RKO (cell line): Measurements from ENCODE around the gene CRABP2.

Source experiments
- DNase-seq: peaks from one replicate; pipeline ENCODE4 v3.0.0-alpha.2; 2016; ENCODE audit warnings: low spot score

CRABP2 gene

GRCh38 chr1:156709031-156709430 is 3.6 kb upstream of the CRABP2 start:
- DNase-seq, result no peak

DNA sequence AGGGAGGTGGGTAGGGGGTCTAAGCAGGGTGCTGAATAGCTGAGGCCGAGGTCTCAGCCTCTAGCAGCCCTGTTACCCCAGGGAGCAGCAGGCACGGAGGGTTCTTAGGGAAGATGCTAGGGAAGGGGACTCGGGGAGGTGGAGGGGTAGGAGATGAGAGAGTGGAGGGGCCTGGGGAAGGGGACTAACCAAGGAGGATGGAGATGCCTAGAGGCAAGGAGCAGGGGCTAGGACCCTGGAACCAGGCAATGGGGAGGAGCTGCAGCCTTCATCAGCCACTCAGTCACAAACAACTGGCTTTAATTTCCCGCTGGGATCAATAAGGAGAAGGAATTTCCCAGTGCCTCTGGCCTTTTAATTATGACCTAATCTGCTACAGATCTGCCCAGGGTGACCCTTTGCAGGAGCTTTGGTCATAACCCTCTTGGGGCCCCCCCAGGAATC is 2.9 kb upstream of the CRABP2 start:
- DNase-seq, result no peak

GRCh38 chr1:156707417-156708217 is 2.2 kb upstream of the CRABP2 start:
- no peak for DNase-seq

- no peak for DNase-seq
These were observed 1.5 kb upstream of the CRABP2 start for GRCh38 chr1:156706657-156707416.

- DNase-seq, result peak; percentile 45
These were observed 704 bp upstream of the CRABP2 start for GRCh38 chr1:156705918-156706656.

DNA sequence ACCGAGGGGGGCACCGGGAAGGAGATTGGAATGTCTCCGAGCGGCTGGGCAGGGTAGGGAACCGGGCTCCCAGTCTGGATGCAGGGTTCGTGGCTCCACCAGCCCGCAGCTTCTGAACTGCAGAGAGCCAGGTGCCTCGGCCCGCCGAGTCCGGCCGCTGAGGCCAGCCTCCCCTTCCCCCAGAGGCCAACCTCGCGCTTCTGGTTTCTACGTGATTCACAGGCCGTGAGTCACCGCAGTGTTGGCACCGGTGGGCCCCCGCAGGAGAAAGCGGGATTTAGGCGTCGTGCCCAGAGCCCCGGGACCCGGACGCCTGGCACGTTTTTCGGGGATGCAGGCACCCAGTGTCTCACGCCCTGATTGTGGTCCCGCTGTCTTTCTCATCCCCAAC is 458 bp downstream of the CRABP2 start:
- DNase-seq, result peak; percentile 86

GRCh38 chr1:156704166-156704711 is 1.1 kb downstream of the CRABP2 start:
- DNase-seq, result no peak

DNA sequence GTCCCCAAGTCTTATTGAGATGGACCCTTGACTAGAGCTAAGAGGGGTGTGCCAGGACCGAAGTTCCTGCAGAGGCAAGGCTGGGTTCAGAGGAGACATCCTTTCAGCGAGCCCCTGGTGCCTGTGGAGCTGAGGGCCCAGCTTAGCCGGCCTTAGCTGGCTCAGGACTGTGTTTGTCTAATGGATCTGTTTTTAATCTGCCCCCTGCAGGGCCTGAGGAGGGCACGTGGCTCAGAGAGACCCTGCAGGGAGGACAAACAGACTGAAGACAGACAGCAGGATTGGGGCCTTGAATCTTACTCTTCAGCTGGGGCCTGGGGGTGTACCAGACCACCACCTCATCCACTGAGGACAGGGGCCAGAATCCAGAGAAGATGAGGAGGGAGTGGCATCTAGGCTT is 1.6 kb downstream of the CRABP2 start:
- no peak for DNase-seq

DNA sequence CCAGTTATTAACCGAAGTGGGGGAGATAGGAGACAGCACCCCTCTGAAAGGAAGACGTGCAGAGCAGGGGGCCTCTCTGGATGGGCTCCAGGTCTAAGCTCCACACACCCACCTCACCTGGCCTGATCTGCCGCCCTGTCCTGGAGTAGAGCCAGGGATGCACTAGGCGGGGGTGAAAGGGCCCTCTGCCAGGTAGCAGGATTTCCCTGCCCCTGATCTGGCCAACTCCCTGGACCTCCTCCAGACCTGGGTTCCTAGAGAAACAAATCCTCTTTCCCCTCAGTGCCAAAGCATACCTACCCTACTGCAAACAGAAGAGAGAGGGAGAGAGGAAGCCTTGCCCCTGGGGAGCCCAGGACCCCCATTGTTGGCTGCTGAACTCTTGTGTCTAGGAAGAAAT is 2.0 kb downstream of the CRABP2 start:
- DNase-seq, result no peak

DNA sequence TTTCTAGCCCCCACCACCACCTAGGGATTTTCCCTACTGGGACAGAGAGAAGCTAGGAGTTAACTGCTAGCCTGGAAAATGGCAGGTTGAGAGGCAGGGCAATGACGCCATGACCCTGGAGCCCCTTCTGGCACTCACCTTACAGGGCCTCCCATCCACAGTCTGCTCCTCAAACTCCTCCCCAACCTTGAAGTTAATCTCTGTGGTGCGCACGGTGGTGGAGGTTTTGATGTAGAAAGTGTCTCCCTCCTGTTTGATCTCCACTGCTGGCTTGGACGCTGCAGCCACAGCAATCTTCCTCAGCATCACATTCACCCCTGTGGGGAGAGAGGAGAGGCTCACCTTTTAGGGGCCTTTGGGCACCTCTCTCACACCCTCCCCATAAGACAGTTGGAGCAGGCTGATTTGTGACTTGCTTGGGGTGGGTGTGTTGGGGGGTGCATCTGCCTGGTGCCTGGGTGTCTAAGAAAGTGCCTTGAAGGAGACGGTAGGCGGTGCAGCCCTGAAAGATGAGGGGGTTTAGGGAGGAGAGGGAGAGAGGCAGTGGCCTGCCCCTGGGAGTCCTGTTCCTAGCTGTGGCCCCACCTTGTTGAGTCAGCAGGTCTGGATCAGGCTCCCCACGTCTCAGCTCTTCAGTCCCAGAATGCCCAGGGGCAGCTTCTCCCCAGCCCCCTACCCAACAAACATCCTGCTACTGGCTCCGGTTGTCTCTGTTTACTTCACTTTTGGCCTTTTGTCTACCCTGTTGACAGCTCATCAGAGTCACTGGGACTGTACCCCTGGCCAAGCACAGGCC is 4.4 kb downstream of the CRABP2 start:
- no peak for DNase-seq

GRCh38 chr1:156698995-156699394 is 6.4 kb downstream of the CRABP2 start:
- DNase-seq, result no peak

DNA sequence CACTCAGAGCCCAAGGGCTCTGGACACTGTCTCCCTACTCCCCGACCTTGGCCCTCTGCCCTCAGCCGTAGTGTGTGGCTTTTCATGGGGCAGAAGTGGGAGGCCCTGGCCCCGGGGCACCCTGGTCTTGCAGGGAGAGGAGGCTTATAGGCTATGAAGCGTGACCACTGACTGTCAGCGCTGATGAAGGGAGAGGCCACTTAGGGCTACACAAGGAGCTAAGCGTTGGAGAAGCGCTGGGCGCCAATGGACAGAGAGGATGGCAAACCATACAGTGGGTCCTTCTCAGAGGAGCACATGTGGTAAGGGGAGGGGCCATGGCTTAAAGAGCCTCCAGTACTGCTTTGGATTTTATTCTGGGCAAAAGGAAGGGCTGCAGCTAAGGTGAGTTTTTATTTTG is 7.9 kb downstream of the CRABP2 start:
- DNase-seq, result no peak

DNA sequence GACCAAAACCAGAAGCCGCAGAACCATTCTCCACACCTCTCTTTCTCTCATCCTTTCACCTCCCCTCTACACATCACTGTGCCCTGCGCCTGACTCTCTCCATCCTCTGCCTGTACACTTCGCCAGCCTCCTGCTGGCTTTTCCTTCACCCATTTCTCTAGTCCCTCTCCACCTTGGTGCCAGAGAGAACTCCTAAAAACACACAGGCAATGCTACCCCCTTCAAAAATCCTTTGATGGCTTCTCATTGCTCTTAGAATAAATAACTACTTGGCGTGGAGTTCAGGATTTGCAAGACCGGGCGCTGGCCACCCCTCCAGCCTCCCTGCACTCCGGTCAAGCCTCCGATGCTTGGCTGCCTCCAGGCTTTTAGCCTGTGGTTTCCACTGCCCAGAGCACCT is 8.6 kb downstream of the CRABP2 start:
- no peak for DNase-seq

DNA sequence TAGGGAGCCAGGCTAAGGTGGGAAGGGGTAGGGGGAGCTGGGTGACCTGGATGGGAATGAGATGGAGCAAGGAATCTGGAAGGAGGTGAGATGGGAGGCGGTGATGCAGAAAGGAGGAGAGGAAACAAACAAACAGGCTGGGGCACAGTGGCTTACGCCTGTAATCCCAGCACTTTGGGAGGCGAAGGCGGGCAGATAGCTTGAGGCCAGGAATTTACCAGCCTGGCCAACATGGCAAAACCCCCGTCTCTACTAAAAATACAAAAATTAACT is 10.8 kb downstream of the CRABP2 start:
- DNase-seq, result no peak

GRCh38 chr1:156693848-156694689 is 11.3 kb downstream of the CRABP2 start:
- no peak for DNase-seq

GRCh38 chr1:156692925-156693847 is 12.2 kb downstream of the CRABP2 start:
- DNase-seq, result no peak

DNA sequence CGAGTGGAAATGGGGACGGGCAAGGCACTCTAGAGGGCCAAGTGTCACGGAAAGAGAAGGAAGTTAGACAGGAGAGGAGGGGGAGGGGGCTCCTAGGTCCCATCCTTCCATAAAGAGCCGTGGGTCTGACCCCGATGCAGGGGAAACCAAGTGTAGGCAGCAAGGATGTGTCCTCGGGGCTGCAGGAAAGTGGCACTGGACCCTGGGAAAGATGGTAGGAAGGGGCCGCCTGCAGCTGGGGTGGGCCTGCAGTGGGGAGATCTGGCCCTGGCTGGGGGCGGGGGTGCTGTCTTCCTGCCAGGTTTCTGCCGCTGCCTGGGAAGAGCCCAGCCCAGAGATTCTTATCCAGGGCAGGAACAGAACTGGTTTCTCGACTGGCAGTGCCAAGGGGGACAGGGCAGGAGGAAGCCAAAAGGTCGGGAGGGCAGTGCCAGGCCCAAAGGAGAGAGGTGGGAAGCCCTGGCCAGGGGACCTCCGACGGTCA is 12.9 kb downstream of the CRABP2 start:
- DNase-seq, result no peak

DNA sequence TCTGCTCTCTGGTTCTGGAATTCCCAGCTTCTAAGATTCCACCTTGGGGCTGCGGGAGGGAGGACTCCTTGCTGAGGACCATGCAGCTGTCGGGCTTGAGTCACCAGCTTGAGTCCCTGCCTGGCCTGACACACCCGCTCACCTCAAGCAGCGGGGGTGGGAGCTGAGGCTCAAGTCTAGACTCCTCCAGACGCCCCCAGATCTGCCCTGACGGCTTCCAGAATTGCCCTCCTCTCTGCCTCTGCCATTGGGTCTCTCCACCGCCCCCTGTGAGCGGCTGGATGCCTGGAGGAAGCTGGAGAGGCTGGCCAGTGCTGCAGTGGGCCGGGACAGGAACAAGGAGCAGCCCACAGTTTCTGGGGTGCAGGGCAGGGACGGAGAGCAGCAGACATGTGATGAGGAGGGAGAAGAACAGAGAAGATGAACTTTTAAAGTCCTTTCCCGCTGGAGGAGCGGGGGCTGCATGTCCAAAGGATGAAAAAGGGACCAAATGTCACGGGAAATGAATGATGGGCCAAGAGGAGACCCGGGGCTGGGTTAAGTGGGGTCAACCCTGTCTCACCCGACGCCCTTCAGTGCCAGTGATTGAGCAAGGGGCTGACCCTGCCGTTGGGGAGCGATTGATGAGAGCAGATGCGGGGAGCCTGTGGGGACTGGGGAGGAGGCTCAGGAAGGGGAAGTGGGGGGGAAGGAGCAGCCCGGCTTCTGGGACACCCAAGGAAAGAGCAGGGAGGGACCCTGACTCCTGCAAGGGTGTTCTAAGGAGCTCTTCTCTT is 13.5 kb downstream of the CRABP2 start:
- DNase-seq, result peak; percentile 59

GRCh38 chr1:156691191-156691590 is 14.2 kb downstream of the CRABP2 start:
- DNase-seq, result no peak
